Upper lobe of right lung (tissue), 1 donor: ENCODE results near the gene KNDC1. TPM values are rescaled to one million over a fixed set of nuclear protein-coding genes. Genes with fewer than 3 reads are reported as not detected.

Experiments used
- ATAC-seq: fragments of 200-7000 bp; cut with Tn5 transposase; one replicate; pipeline ENCODE4 v1.9.1; 2020; ENCODE audit warnings: mild to moderate bottlenecking, moderate library complexity
- DNase-seq: peaks from one replicate; pipeline ENCODE4 v3.0.0-alpha.2; 2020
- H3K27ac ChIP-seq: fragments of 200-600 bp; one replicate; pipeline ENCODE4 v1.8.0; 2022
- H3K27me3 ChIP-seq: fragments of 200-600 bp; one replicate; pipeline ENCODE4 v1.8.0; 2022; ENCODE audit warnings: mild to moderate bottlenecking
- H3K36me3 ChIP-seq: fragments of 200-600 bp; one replicate; pipeline ENCODE4 v1.8.0; 2022
- H3K4me1 ChIP-seq: fragments of 200-600 bp; one replicate; pipeline ENCODE4 v1.8.0; 2022
- H3K4me3 ChIP-seq: fragments of 200-600 bp; one replicate; pipeline ENCODE4 v1.8.0; 2022; ENCODE audit warnings: mild to moderate bottlenecking
- H3K9me3 ChIP-seq: fragments of 200-600 bp; one replicate; pipeline ENCODE4 v1.8.0; 2022
- CTCF ChIP-seq: fragments of 200-600 bp; IDR thresholded peaks from one replicate; pipeline ENCODE4 v1.8.0; 2022; ENCODE audit warnings: antibody characterized with exemption
- intact Hi-C: fragments of 100-400 bp; cut with DNase I; formaldehyde crosslinking; loops from one replicate; pipeline ENCODE4 v1.11.0; 2022
- total RNA-seq: library from RNA; stranded (reverse); fragmentation: NEBNext Ultra II Directional; extraction: Animal tissue kit (Norgen Biotek cat#: 25700); gene quantifications from one replicate; pipeline ENCODE4 v1.2.1, GENCODE V29; 2021
- donor health status: DM: no; HTN: yes; CAD: no; lungs with severe emphysema.

KNDC1 gene
- total RNA-seq, 1 donor from 2014 or later: 14.3 TPM

- no peak overlapping the region for H3K27ac ChIP-seq
- H3K27me3 ChIP-seq: peaks cover 27% of the 10 kb centered on the region
- no peaks in the 10 kb centered on the region for H3K9me3 ChIP-seq
- intact Hi-C loops: no loop called here
- no peaks in the 10 kb centered on the region for H3K4me1 ChIP-seq
- ATAC-seq (no peak), DNase-seq (peak; percentile 57)
- no peak overlapping the region for H3K4me3 ChIP-seq
- H3K36me3 ChIP-seq: no peaks in the 10 kb centered on the region
- no peak for TF ChIP-seq CTCF
Measured at GRCh38 chr10:133128126-133129070, 31.6 kb upstream of the KNDC1 start.

- no peak for TF ChIP-seq CTCF
- Histone ChIP-seq H3K4me1 (no peaks in the 10 kb centered on the region), H3K36me3 (no peaks in the 10 kb centered on the region), H3K27me3 (peaks cover 23% of the 10 kb centered on the region), H3K4me3 (no peak overlapping the region), H3K9me3 (no peaks in the 10 kb centered on the region), H3K27ac (no peak overlapping the region)
- intact Hi-C loops: no loop called here
- DNase-seq (peak; percentile 61), ATAC-seq (no peak)
Measured at GRCh38 chr10:133129071-133129858, 30.8 kb upstream of the KNDC1 start.

- Histone ChIP-seq H3K27me3 (peaks cover 16% of the 10 kb centered on the region), H3K9me3 (no peaks in the 10 kb centered on the region), H3K4me3 (no peak overlapping the region), H3K4me1 (no peaks in the 10 kb centered on the region), H3K36me3 (no peaks in the 10 kb centered on the region), H3K27ac (no peak overlapping the region)
- DNase-seq: no peak
- intact Hi-C loops: no loop called here
- TF ChIP-seq CTCF: no peak
- no peak for ATAC-seq
Measured at GRCh38 chr10:133129859-133130495, 30.0 kb upstream of the KNDC1 start.

- Histone ChIP-seq H3K27ac (no peak overlapping the region), H3K27me3 (peaks cover 10% of the 10 kb centered on the region), H3K4me1 (no peaks in the 10 kb centered on the region), H3K4me3 (no peak overlapping the region), H3K36me3 (no peaks in the 10 kb centered on the region), H3K9me3 (no peaks in the 10 kb centered on the region)
- DNase-seq (no peak), ATAC-seq (no peak)
- TF ChIP-seq CTCF: no peak
- intact Hi-C loops: no loop called here
Measured at GRCh38 chr10:133130602-133131001, 29.4 kb upstream of the KNDC1 start.

GRCh38 chr10:133131053-133131452 is 29.0 kb upstream of the KNDC1 start:
- H3K27ac ChIP-seq: no peak overlapping the region
- H3K4me3 ChIP-seq: no peak overlapping the region
- peaks cover 6% of the 10 kb centered on the region for H3K27me3 ChIP-seq
- ATAC-seq (no peak), DNase-seq (no peak)
- no peak for TF ChIP-seq CTCF
- H3K36me3 ChIP-seq: no peaks in the 10 kb centered on the region
- no peaks in the 10 kb centered on the region for H3K4me1 ChIP-seq
- intact Hi-C loops: no loop called here
- H3K9me3 ChIP-seq: no peaks in the 10 kb centered on the region
